AG09309 (cell line): Measurements from ENCODE around the gene MARCHF5.

Experiments
- DNase-seq: peaks from one replicate; pipeline ENCODE4 v3.0.0-alpha.2; 2010; ENCODE audit warnings: low read depth
- H3K4me3 ChIP-seq: 2 replicates; pipeline ENCODE4 v1.5.1; 2011; ENCODE audit warnings: mild to moderate bottlenecking, low read depth, low read length, moderate library complexity; ENCODE audit not compliant: control insufficient read depth
- CTCF ChIP-seq: IDR thresholded peaks from 2 replicates; pipeline ENCODE4 v1.5.1; 2011; ENCODE audit warnings: mild to moderate bottlenecking, low read depth, low read length, inconsistent platforms; ENCODE audit not compliant: insufficient read depth, control insufficient read depth; ENCODE audit errors: missing control alignments

MARCHF5 gene

GRCh38 chr10:92356041-92356440, 65.1 kb downstream of the MARCHF5 start:
- TF ChIP-seq CTCF: no peak
- no peak for DNase-seq
- no peak overlapping the region for H3K4me3 ChIP-seq

GRCh38 chr10:92363498-92363897, 72.5 kb downstream of the MARCHF5 start:
- DNase-seq: no peak
- no peak overlapping the region for H3K4me3 ChIP-seq
- no peak for TF ChIP-seq CTCF

GRCh38 chr10:92366412-92367021, 75.5 kb downstream of the MARCHF5 start:
- no peak for TF ChIP-seq CTCF
- no peak overlapping the region for H3K4me3 ChIP-seq
- DNase-seq: no peak

GRCh38 chr10:92377962-92378361, 87.0 kb downstream of the MARCHF5 start:
- TF ChIP-seq CTCF: no peak
- no peak for DNase-seq
- no peak overlapping the region for H3K4me3 ChIP-seq

GRCh38 chr10:92381543-92381954, 90.6 kb downstream of the MARCHF5 start:
- H3K4me3 ChIP-seq: no peak overlapping the region
- no peak for DNase-seq
- TF ChIP-seq CTCF: no peak

- TF ChIP-seq CTCF: no peak
- H3K4me3 ChIP-seq: no peak overlapping the region
- DNase-seq: no peak
Measured at GRCh38 chr10:92382631-92383030, 91.7 kb downstream of the MARCHF5 start.

GRCh38 chr10:92384741-92385140, 93.8 kb downstream of the MARCHF5 start:
- H3K4me3 ChIP-seq: no peak overlapping the region
- DNase-seq: no peak
- TF ChIP-seq CTCF: no peak
